Natural killer cell (primary cell): ENCODE measurements around the gene SPTLC1. TPM values are rescaled to one million over a fixed set of nuclear protein-coding genes. Genes with fewer than 3 reads are reported as not detected.

Experiments used
- ATAC-seq, 3 donors: fragments of 150-1000 bp in 2 of 3; fragments of 200-7000 bp in 1 of 3; cut with Tn5 transposase; 1 replicate in 1 of 3; 2 replicates in 2 of 3; pipeline ENCODE4 v1.10.0; 2021; ENCODE audit warnings: mild to moderate bottlenecking in 2 of 3, moderate library complexity in 2 of 3
- DNase-seq, 2 donors: peaks; one replicate each; pipeline versions ENCODE4 v3.0.0 to v3.0.0-alpha.2; 2013 to 2021; ENCODE audit warnings: mixed read lengths in 1 of 2
- H3K27ac ChIP-seq: one replicate; pipeline ENCODE4 v1.5.1; 2013; ENCODE audit warnings: mild to moderate bottlenecking, low read length
- H3K27me3 ChIP-seq: one replicate; pipeline ENCODE4 v1.6.1; 2013; ENCODE audit warnings: low read length; ENCODE audit not compliant: control insufficient read depth, insufficient read depth
- H3K36me3 ChIP-seq: one replicate; pipeline ENCODE4 v1.6.1; 2013; ENCODE audit warnings: low read length; ENCODE audit not compliant: control insufficient read depth, insufficient read depth
- H3K4me1 ChIP-seq: one replicate; pipeline ENCODE4 v1.6.1; 2013; ENCODE audit warnings: low read length; ENCODE audit not compliant: control insufficient read depth, insufficient read depth
- H3K4me3 ChIP-seq: one replicate; pipeline ENCODE4 v1.5.1; 2013; ENCODE audit warnings: low read length
- H3K9me3 ChIP-seq: one replicate; pipeline ENCODE4 v1.6.1; 2013; ENCODE audit warnings: low read length; ENCODE audit not compliant: control insufficient read depth, insufficient read depth
- H3K27ac Mint-ChIP-seq, 2 donors: one replicate each; pipeline ENCODE4 v1.8.0; 2022; ENCODE audit warnings: mild to moderate bottlenecking in 2 of 2, mixed read lengths in 2 of 2, moderate library complexity in 1 of 2
- H3K27me3 Mint-ChIP-seq, 2 donors: one replicate each; pipeline ENCODE4 v1.8.0; 2022; ENCODE audit warnings: low read depth in 2 of 2, mixed read lengths in 2 of 2
- H3K36me3 Mint-ChIP-seq: one replicate; pipeline ENCODE4 v1.8.0; 2022; ENCODE audit warnings: mixed read lengths
- H3K4me1 Mint-ChIP-seq, 2 donors: one replicate each; pipeline ENCODE4 v1.8.0; 2022; ENCODE audit warnings: mixed read lengths in 2 of 2
- H3K4me3 Mint-ChIP-seq: one replicate; pipeline ENCODE4 v1.8.0; 2022; ENCODE audit warnings: mild to moderate bottlenecking, moderate library complexity, mixed read lengths
- H3K9me3 Mint-ChIP-seq, 2 donors: one replicate each; pipeline ENCODE4 v1.8.0; 2022; ENCODE audit warnings: mixed read lengths in 2 of 2
- CTCF ChIP-seq: fragments of 200-600 bp; IDR thresholded peaks from one replicate; pipeline ENCODE4 v1.8.0; 2022; ENCODE audit warnings: antibody characterized with exemption
- WGBS: methylation state at CpG from one replicate; pipeline ENCODE4 v1.1.7; 2013; ENCODE audit warnings: missing lambda C conversion rate; ENCODE audit not compliant: insufficient coverage; 5-methylcytosine and 5-hydroxymethylcytosine counted together
- intact Hi-C: fragments of 100-400 bp; cut with micrococcal nuclease; formaldehyde crosslinking; loops from one replicate; pipeline ENCODE4 v1.14.2; 2022
- total RNA-seq, 4 donors: library from RNA; stranded (reverse); fragments of 120-200 nt in 1 of 4; gene quantifications; one replicate each; pipeline versions ENCODE4 v1.2.3 to v1.2.4, GENCODE V29; 2013 to 2022

Gene SPTLC1
- total RNA-seq, 3 donors from 2014 or later (not counting 1 experiment from before 2014, with no cell fraction given), result 45.6 to 59.3 (median 47.8) TPM

- WGBS, result 89% methylated on average over 8 of the region's 12 CpGs
- Histone ChIP-seq H3K36me3 (no peaks in the 10 kb centered on the region), H3K9me3 (no peaks in the 10 kb centered on the region), H3K4me1 (no peaks in the 10 kb centered on the region), H3K4me3 (no peak overlapping the region), H3K27ac (no peak overlapping the region), H3K27me3 (no peaks in the 10 kb centered on the region)
- H3K4me3 Mint-ChIP-seq, result no peak overlapping the region
- no peak for TF ChIP-seq CTCF
- no peak overlapping the region for H3K27ac Mint-ChIP-seq
- intact Hi-C loops, result no loop called here
- peaks cover 6 to 15% of the 10 kb centered on the region in 2 donors for H3K27me3 Mint-ChIP-seq
- DNase-seq (no peak), ATAC-seq (no peak)
- H3K4me1 Mint-ChIP-seq, result no peaks in the 10 kb centered on the region
- H3K9me3 Mint-ChIP-seq, result no peaks in the 10 kb centered on the region
- H3K36me3 Mint-ChIP-seq, result no peaks in the 10 kb centered on the region
These were observed 122.7 kb downstream of the SPTLC1 start for GRCh38 chr9:91992461-91993041.

GRCh38 chr9:91991721-91992341, 123.4 kb downstream of the SPTLC1 start:
- 90% methylated on average over 20 of the region's 20 CpGs for WGBS
- Histone ChIP-seq H3K4me1 (no peaks in the 10 kb centered on the region), H3K9me3 (no peaks in the 10 kb centered on the region), H3K27ac (no peak overlapping the region), H3K4me3 (no peak overlapping the region), H3K36me3 (no peaks in the 10 kb centered on the region), H3K27me3 (no peaks in the 10 kb centered on the region)
- Mint-ChIP-seq H3K9me3 (no peaks in the 10 kb centered on the region), H3K27ac (no peak overlapping the region), H3K4me1 (no peaks in the 10 kb centered on the region), H3K36me3 (no peaks in the 10 kb centered on the region), H3K4me3 (no peak overlapping the region), H3K27me3 (peaks cover 6 to 15% of the 10 kb centered on the region in 2 donors)
- intact Hi-C loops, result no loop called here
- TF ChIP-seq CTCF, result no peak
- DNase-seq, result no peak
- no peak for ATAC-seq

GRCh38 chr9:91986248-91986647, 129.0 kb downstream of the SPTLC1 start:
- H3K27me3 Mint-ChIP-seq, result peaks cover 0 to 6% of the 10 kb centered on the region in 2 donors
- no peaks in the 10 kb centered on the region for H3K36me3 Mint-ChIP-seq
- DNase-seq (no peak), ATAC-seq (no peak)
- TF ChIP-seq CTCF, result no peak
- no peak overlapping the region for H3K4me3 ChIP-seq
- no peaks in the 10 kb centered on the region for H3K27me3 ChIP-seq
- no peaks in the 10 kb centered on the region for H3K4me1 ChIP-seq
- peaks cover 0 to 2% of the 10 kb centered on the region in 2 donors for H3K9me3 Mint-ChIP-seq
- H3K36me3 ChIP-seq, result no peaks in the 10 kb centered on the region
- H3K4me3 Mint-ChIP-seq, result no peak overlapping the region
- H3K4me1 Mint-ChIP-seq, result no peaks in the 10 kb centered on the region
- intact Hi-C loops, result no loop called here
- H3K9me3 ChIP-seq, result peaks cover 3% of the 10 kb centered on the region
- no peak overlapping the region for H3K27ac ChIP-seq
- WGBS, result 84% methylated on average over 2 of the region's 2 CpGs
- H3K27ac Mint-ChIP-seq, result no peak overlapping the region

- Mint-ChIP-seq H3K4me1 (no peaks in the 10 kb centered on the region), H3K4me3 (no peak overlapping the region), H3K36me3 (no peaks in the 10 kb centered on the region), H3K9me3 (peaks cover 0 to 2% of the 10 kb centered on the region in 2 donors), H3K27ac (no peak overlapping the region), H3K27me3 (peaks cover 0 to 6% of the 10 kb centered on the region in 2 donors)
- DNase-seq (no peak), ATAC-seq (no peak)
- no peak for TF ChIP-seq CTCF
- Histone ChIP-seq H3K36me3 (no peaks in the 10 kb centered on the region), H3K27me3 (no peaks in the 10 kb centered on the region), H3K9me3 (peaks cover 3% of the 10 kb centered on the region), H3K4me3 (no peak overlapping the region), H3K27ac (no peak overlapping the region), H3K4me1 (no peaks in the 10 kb centered on the region)
- intact Hi-C loops, result no loop called here
- WGBS, result 90% methylated on average over 2 of the region's 2 CpGs
These were observed 129.5 kb downstream of the SPTLC1 start for GRCh38 chr9:91985692-91986091.
